GM13977 (cell line): ENCODE data around the gene JMJD6.
"Not testable (repeated sequence)": the region's sequence is repeated elsewhere in the genome, so short reads cannot be mapped to it uniquely, and the experiment has no call there.

Source experiments
- DNase-seq: peaks from one replicate; pipeline ENCODE4 v3.0.0; 2012; ENCODE audit warnings: low spot score
- CTCF ChIP-seq: IDR thresholded peaks from 2 replicates; pipeline ENCODE4 v1.5.1; 2012; ENCODE audit warnings: mild to moderate bottlenecking, control low read depth; ENCODE audit not compliant: insufficient read depth; ENCODE audit errors: extremely low read depth, missing control alignments
- in situ Hi-C: fragments of 300-500 bp; cut with MboI; formaldehyde crosslinking; loops from one replicate; pipeline ENCODE4 v1.12.0; 2022; ENCODE audit warnings: low sequenced_read_pairs, low pct_unique_long_range_greater_than_20kb, mixed read lengths, inconsistent platforms; ENCODE audit not compliant: unreplicated experiment

Gene JMJD6

GRCh38 chr17:76727745-76728456 lies 1.5 kb upstream of the JMJD6 start:
- in situ Hi-C loops: no loop called here
- no peak for TF ChIP-seq CTCF
- DNase-seq: no peak

- peak; percentile 81 for TF ChIP-seq CTCF
- in situ Hi-C loops: no loop called here
- peak; percentile 81 for DNase-seq
Measured at GRCh38 chr17:76726776-76727718, 641 bp upstream of the JMJD6 start, which contains the start of gene METTL23. Gene METTL23, plus strand, starts transcription at chr17:76726839. Its CDS starts 2,872 bp downstream, at chr17:76729711.

GRCh38 chr17:76725580-76726230 lies 701 bp downstream of the JMJD6 start:
- in situ Hi-C loops: no loop called here
- peak; percentile 67 for DNase-seq
- TF ChIP-seq CTCF: no peak

- no peak for TF ChIP-seq CTCF
- in situ Hi-C loops: no loop called here
Measured at GRCh38 chr17:76723812-76724211, 2.6 kb downstream of the JMJD6 start.

GRCh38 chr17:76722977-76723376 lies 3.4 kb downstream of the JMJD6 start:
- in situ Hi-C loops, DNase-seq: not testable (repeated sequence)

More at GRCh38 chr17:76723812-76724211, 2.6 kb downstream of the JMJD6 start:
- no peak for DNase-seq

GRCh38 chr17:76722279-76722678 lies 4.1 kb downstream of the JMJD6 start:
- in situ Hi-C loops: no loop called here
- DNase-seq: no peak
- no peak for TF ChIP-seq CTCF
